Hepatocyte (in vitro differentiated cells): ENCODE data around the gene TROAP.

Experiments
- CTCF ChIP-seq: fragments of 200-600 bp; sonication (generic); IDR thresholded peaks from 2 replicates; pipeline ENCODE4 v1.5.1; 2016; ENCODE audit warnings: antibody characterized with exemption, mild to moderate bottlenecking; ENCODE audit not compliant: poor library complexity
- EZH2phosphoT487 ChIP-seq: fragments of 200-600 bp; sonication (generic); IDR thresholded peaks from one replicate; pipeline ENCODE4 v1.6.1; 2018; ENCODE audit warnings: antibody characterized with exemption, mild to moderate bottlenecking, low read depth, moderate library complexity; ENCODE audit not compliant: unreplicated experiment, severe bottlenecking

GRCh38 chr12:49301760-49302159, 21.3 kb upstream of the TROAP start:
- no peak for TF ChIP-seq EZH2phosphoT487
- TF ChIP-seq CTCF, result no peak
